GM23248 (cell line): ENCODE data around the gene ERC2. TPM values are rescaled to one million over a fixed set of nuclear protein-coding genes. Genes with fewer than 3 reads are reported as not detected.

Experiments
- DNase-seq: peaks from one replicate; pipeline ENCODE4 v3.0.0-alpha.2; 2015
- H2AFZ ChIP-seq: fragments of 200-600 bp; sonication (generic); 2 replicates; pipeline ENCODE4 v1.6.1; 2016; ENCODE audit warnings: antibody characterized with exemption
- H3F3A ChIP-seq: fragments of 200-600 bp; sonication (generic); 2 replicates; pipeline ENCODE4 v1.6.1; 2016; ENCODE audit warnings: mild to moderate bottlenecking, antibody characterized with exemption, mixed run types; ENCODE audit not compliant: insufficient read depth
- H3K27ac ChIP-seq: fragments of 200-600 bp; sonication (generic); 2 replicates; pipeline ENCODE4 v1.5.1; 2016; ENCODE audit warnings: mild to moderate bottlenecking
- H3K27me3 ChIP-seq: fragments of 200-600 bp; sonication (generic); replicated peaks from 2 replicates; pipeline ENCODE4 v1.6.1; 2016; ENCODE audit warnings: mild to moderate bottlenecking; ENCODE audit not compliant: insufficient read depth
- H3K36me3 ChIP-seq: fragments of 200-600 bp; sonication (generic); 2 replicates; pipeline ENCODE4 v1.6.1; 2016; ENCODE audit warnings: low read depth, mild to moderate bottlenecking
- H3K4me1 ChIP-seq: fragments of 200-600 bp; sonication (generic); 2 replicates; pipeline ENCODE4 v1.6.1; 2016; ENCODE audit warnings: mild to moderate bottlenecking; ENCODE audit not compliant: insufficient read depth
- H3K4me2 ChIP-seq: fragments of 200-600 bp; sonication (generic); one replicate; pipeline ENCODE4 v1.6.1; 2016; ENCODE audit warnings: mild to moderate bottlenecking; ENCODE audit not compliant: unreplicated experiment
- H3K4me3 ChIP-seq: fragments of 200-600 bp; sonication (generic); 2 replicates; pipeline ENCODE4 v1.5.1; 2016; ENCODE audit warnings: mild to moderate bottlenecking
- H3K79me2 ChIP-seq: fragments of 200-600 bp; sonication (generic); 2 replicates; pipeline ENCODE4 v1.6.1; 2016; ENCODE audit warnings: mild to moderate bottlenecking; ENCODE audit not compliant: insufficient read depth
- H3K9ac ChIP-seq: fragments of 200-600 bp; sonication (generic); 2 replicates; pipeline ENCODE4 v1.6.1; 2016; ENCODE audit warnings: mild to moderate bottlenecking
- H3K9me2 ChIP-seq: fragments of 200-600 bp; sonication (generic); 2 replicates; pipeline ENCODE4 v1.6.1; 2016; ENCODE audit warnings: mixed run types, mild to moderate bottlenecking, moderate library complexity; ENCODE audit not compliant: insufficient read depth
- H3K9me3 ChIP-seq: fragments of 200-600 bp; sonication (generic); one replicate; pipeline ENCODE4 v1.6.1; 2017; ENCODE audit warnings: low read depth
- H4K20me1 ChIP-seq: fragments of 200-600 bp; sonication (generic); 2 replicates; pipeline ENCODE4 v1.6.0; 2016; ENCODE audit not compliant: insufficient read depth
- EZH2 ChIP-seq: fragments of 200-600 bp; sonication (generic); IDR thresholded peaks from 2 replicates; pipeline ENCODE4 v1.6.1; 2018; ENCODE audit warnings: antibody characterized with exemption, mild to moderate bottlenecking; ENCODE audit not compliant: insufficient read depth, poor library complexity, severe bottlenecking
- EZH2phosphoT487 ChIP-seq: fragments of 200-600 bp; sonication (generic); IDR thresholded peaks from 2 replicates; pipeline ENCODE4 v1.6.1; 2018; ENCODE audit warnings: antibody characterized with exemption, moderate library complexity, mild to moderate bottlenecking, low read depth; ENCODE audit not compliant: insufficient read depth
- WGBS, 2 experiments: methylation state at CpG; one replicate each; pipeline ENCODE4 v1.1.6; 2015 to 2017; ENCODE audit warnings: low lambda C conversion rate in 2 of 2, low coverage in 1 of 2; ENCODE audit errors: missing lambda C conversion rate in 2 of 2; 5-methylcytosine and 5-hydroxymethylcytosine counted together
- in situ Hi-C: fragments of 300-500 bp; cut with MboI; formaldehyde crosslinking; loops from 2 replicates; pipeline ENCODE4 v1.15.0; 2020
- polyA plus RNA-seq: library from polyadenylated mRNA; unstranded; fragments of >200 nt; fragmentation: Nextera tagmentation; extraction: Ambion mirVana; gene quantifications from 2 replicates; pipeline ENCODE4 v1.2.1, GENCODE V29; 2016
- total RNA-seq: library from RNA; depleted of rRNA; stranded (reverse); fragments of >200 nt; shearing (Covaris generic); gene quantifications from 2 replicates; pipeline ENCODE4 v1.2.3, GENCODE V29; 2014

The ERC2 gene
- total and polyA plus RNA-seq, 2 experiments from 2014 or later, result not detected

DNA sequence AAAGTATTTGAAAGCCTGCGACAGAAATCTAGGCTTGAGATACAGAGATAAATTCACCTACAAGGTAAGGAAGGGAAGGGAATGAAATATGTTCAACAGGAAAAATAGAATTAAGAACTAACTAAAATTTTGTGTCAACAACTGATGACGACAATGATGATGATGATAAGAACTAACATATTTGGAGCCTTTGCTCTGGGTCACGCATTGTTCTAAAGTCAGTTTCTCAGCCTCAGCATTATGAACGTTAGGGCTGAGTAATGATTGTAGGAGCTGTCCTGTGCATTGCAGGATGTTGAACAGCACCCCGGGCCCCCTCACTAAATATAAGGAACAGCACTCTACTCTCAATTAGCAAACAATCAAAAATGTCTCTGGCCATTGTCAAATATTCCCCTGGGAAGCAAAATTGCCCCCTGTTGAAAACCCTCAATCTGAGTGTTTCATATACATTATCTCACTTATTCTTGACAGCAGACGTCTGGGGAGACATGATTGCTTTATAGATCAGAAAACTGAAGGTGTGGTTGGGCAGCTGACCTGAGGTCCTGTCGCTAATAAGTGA lies 88.5 kb downstream of the ERC2 start:
- no peaks in the 10 kb centered on the region for H3F3A ChIP-seq
- no peaks in the 10 kb centered on the region for H3K27me3 ChIP-seq
- no peak for DNase-seq
- no peaks in the 10 kb centered on the region for H3K4me1 ChIP-seq
- no peaks in the 10 kb centered on the region for H3K36me3 ChIP-seq
- H3K9ac ChIP-seq, result no peak overlapping the region
- H3K9me3 ChIP-seq, result no peaks in the 10 kb centered on the region
- no peak overlapping the region for H3K4me3 ChIP-seq
- in situ Hi-C loops, result no loop called here
- TF ChIP-seq EZH2phosphoT487 (no peak), EZH2 (no peak)
- 26 to 27% methylated on average over 7 of the region's 7 CpGs for WGBS, 2 experiments
- no peak overlapping the region for H2AFZ ChIP-seq
- H3K4me2 ChIP-seq, result no peak overlapping the region
- H4K20me1 ChIP-seq, result no peaks in the 10 kb centered on the region
- H3K79me2 ChIP-seq, result no peaks in the 10 kb centered on the region
- H3K9me2 ChIP-seq, result no peaks in the 10 kb centered on the region
- H3K27ac ChIP-seq, result no peak overlapping the region

DNA sequence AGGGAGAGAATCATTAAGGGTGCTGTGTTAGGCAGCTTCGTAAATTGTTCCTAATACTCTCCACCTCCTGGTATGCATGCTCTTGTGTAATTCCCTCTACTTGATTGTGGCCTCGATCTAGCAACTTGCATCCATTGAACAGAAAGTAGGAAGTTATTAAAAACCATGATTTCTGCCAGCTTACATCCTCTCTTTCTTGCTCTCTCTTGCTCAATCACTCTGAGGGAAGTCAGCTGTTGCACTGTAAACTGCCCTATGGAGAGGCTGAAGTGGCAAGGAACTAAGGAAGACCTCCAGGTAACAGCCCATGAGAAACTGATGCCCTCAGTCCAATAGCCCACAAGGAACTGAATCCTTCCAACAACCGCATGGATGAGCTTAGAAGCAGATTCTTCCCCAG lies 92.6 kb downstream of the ERC2 start:
- no peaks in the 10 kb centered on the region for H3K79me2 ChIP-seq
- H3K36me3 ChIP-seq, result no peaks in the 10 kb centered on the region
- TF ChIP-seq EZH2phosphoT487, result no peak
- no peak for TF ChIP-seq EZH2
- 26 to 29% methylated on average over 3 of the region's 3 CpGs for WGBS, 2 experiments
- no peak overlapping the region for H3K27ac ChIP-seq
- no peak overlapping the region for H3K4me2 ChIP-seq
- H3K9me3 ChIP-seq, result no peaks in the 10 kb centered on the region
- H3K4me3 ChIP-seq, result no peak overlapping the region
- no peak overlapping the region for H3K9ac ChIP-seq
- no peaks in the 10 kb centered on the region for H3K27me3 ChIP-seq
- in situ Hi-C loops, result no loop called here
- no peak overlapping the region for H2AFZ ChIP-seq
- DNase-seq, result no peak
- no peaks in the 10 kb centered on the region for H3F3A ChIP-seq
- H4K20me1 ChIP-seq, result no peaks in the 10 kb centered on the region
- H3K4me1 ChIP-seq, result no peaks in the 10 kb centered on the region
- no peaks in the 10 kb centered on the region for H3K9me2 ChIP-seq

DNA sequence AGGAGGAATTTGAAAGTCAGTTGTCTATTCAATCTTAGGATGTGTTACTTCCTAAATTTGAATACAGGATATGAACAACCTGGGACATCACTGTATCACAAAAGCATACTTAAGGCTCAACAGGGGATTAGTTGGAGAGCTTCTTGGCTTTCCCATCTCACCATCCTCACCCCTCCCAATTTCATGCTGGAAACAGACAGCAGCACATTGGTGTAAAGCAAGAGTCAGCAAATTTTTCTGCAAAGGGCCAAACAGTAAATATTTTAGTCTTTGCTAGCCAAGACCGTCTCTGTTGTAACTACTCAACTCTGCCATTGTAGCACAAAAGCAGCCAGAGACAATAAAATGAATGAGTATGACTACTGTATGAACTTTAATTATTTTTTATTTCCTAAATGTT lies 94.9 kb downstream of the ERC2 start:
- H4K20me1 ChIP-seq, result no peaks in the 10 kb centered on the region
- no peaks in the 10 kb centered on the region for H3K36me3 ChIP-seq
- no peaks in the 10 kb centered on the region for H3K4me1 ChIP-seq
- no peaks in the 10 kb centered on the region for H3K9me2 ChIP-seq
- in situ Hi-C loops, result no loop called here
- no peak overlapping the region for H3K4me2 ChIP-seq
- no peak overlapping the region for H3K9ac ChIP-seq
- no peak for DNase-seq
- no peaks in the 10 kb centered on the region for H3F3A ChIP-seq
- no peaks in the 10 kb centered on the region for H3K27me3 ChIP-seq
- no peak overlapping the region for H3K27ac ChIP-seq
- no peak overlapping the region for H2AFZ ChIP-seq
- no peaks in the 10 kb centered on the region for H3K79me2 ChIP-seq
- H3K9me3 ChIP-seq, result no peaks in the 10 kb centered on the region
- H3K4me3 ChIP-seq, result no peak overlapping the region
- 4 to 6% methylated on average over 1 of the region's 1 CpG for WGBS, 2 experiments
- no peak for TF ChIP-seq EZH2phosphoT487
- TF ChIP-seq EZH2, result no peak

DNA sequence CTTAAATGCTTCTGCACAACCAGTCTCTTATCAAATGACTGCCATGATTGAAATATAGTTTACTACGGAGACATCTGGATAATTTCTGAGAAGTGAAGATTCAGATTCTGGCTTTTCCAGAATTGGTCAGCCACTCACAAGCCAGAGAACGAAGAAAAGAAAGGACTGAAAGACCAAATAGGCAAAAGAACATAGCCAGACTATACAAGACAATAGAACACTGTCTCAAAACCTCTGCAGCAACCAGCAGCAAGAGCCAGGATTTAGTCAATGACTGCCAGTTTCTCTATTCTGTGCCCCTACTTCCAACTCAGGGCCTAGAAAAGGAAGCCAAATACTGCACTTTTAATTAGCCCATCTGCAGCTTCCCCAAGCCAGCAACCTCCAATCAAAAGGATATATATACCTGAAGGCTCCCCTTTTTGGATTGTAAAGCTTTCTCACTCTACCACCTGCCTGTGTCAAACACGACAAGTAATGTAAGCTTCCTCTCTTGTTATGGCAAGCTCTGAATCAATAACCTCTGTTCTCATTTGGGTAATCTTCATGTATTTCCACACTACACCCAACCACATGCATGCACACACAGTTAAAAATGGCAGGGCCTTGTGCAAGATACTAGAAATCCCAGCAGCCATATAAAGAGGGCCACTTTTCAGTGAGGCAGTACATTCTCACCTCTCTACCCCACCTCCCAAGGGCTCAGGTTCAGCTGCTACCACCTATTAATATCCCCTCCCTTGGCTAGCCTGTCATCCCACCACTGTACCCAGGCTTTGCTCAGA lies 97.1 kb downstream of the ERC2 start:
- Histone ChIP-seq H3K9me3 (no peaks in the 10 kb centered on the region), H3F3A (no peaks in the 10 kb centered on the region), H3K9ac (no peak overlapping the region), H3K4me1 (no peaks in the 10 kb centered on the region), H3K9me2 (no peaks in the 10 kb centered on the region), H3K79me2 (no peaks in the 10 kb centered on the region), H3K4me3 (no peak overlapping the region), H3K27me3 (0 out of 2 replicates have a peak, but pooled peaks cover under 1% of the 10 kb centered on the region), H3K4me2 (no peak overlapping the region), H3K36me3 (no peaks in the 10 kb centered on the region), H2AFZ (no peak overlapping the region), H3K27ac (no peak overlapping the region), H4K20me1 (no peaks in the 10 kb centered on the region)
- in situ Hi-C loops, result no loop called here
- no peak for DNase-seq
- no peak for TF ChIP-seq EZH2
- TF ChIP-seq EZH2phosphoT487, result no peak
- 23 to 27% methylated on average over 3 of the region's 3 CpGs for WGBS, 2 experiments
